ENCODE results near the gene CREB3L1. TPM values are rescaled to one million over a fixed set of nuclear protein-coding genes. Genes with fewer than 3 reads are reported as not detected.

The CREB3L1 gene
- total RNA-seq, 1 donor from 2014 or later: 2.4 TPM

- peak; percentile 94 for TF ChIP-seq CTCF (conservative IDR thresholded peaks at IDR 0.05; ENCODE audit: low read depth, low read length)
- no peak overlapping the region for H3K4me3 ChIP-seq (ENCODE audit: low read depth, low read length)
- no peak for DNase-seq (ENCODE audit: low read depth)
These were observed 37.7 kb downstream of the CREB3L1 start for GRCh38 chr11:46315033-46315738.

GRCh38 chr11:46315783-46316563 is 38.5 kb downstream of the CREB3L1 start:
- H3K4me3 ChIP-seq (ENCODE audit: low read depth, low read length): no peak overlapping the region
- no peak for TF ChIP-seq CTCF (conservative IDR thresholded peaks at IDR 0.05; ENCODE audit: low read depth, low read length)
- DNase-seq (ENCODE audit: low read depth): no peak

- no peak for DNase-seq (ENCODE audit: low read depth)
- TF ChIP-seq CTCF (conservative IDR thresholded peaks at IDR 0.05; ENCODE audit: low read depth, low read length): no peak
These were observed 41.6 kb downstream of the CREB3L1 start for GRCh38 chr11:46319074-46319453.

GRCh38 chr11:46321757-46322156 is 44.3 kb downstream of the CREB3L1 start:
- DNase-seq (ENCODE audit: low read depth): no peak
- no peak overlapping the region for H3K4me3 ChIP-seq (ENCODE audit: low read depth, low read length)
- TF ChIP-seq CTCF (conservative IDR thresholded peaks at IDR 0.05; ENCODE audit: low read depth, low read length): no peak

More at GRCh38 chr11:46319074-46319453, 41.6 kb downstream of the CREB3L1 start:
- H3K4me3 ChIP-seq (ENCODE audit: low read depth, low read length): no peak overlapping the region

- H3K4me3 ChIP-seq (ENCODE audit: low read depth, low read length): no peak overlapping the region
- peak; percentile 33 for TF ChIP-seq CTCF (conservative IDR thresholded peaks at IDR 0.05; ENCODE audit: low read depth, low read length)
- DNase-seq (ENCODE audit: low read depth): no peak
These were observed 45.3 kb downstream of the CREB3L1 start for GRCh38 chr11:46322759-46323158.

- no peak for TF ChIP-seq CTCF (conservative IDR thresholded peaks at IDR 0.05; ENCODE audit: low read depth, low read length)
- DNase-seq (ENCODE audit: low read depth): no peak
- H3K4me3 ChIP-seq (ENCODE audit: low read depth, low read length): no peak overlapping the region
These were observed 49.5 kb downstream of the CREB3L1 start for GRCh38 chr11:46326813-46327416.

Data from epithelial cell of proximal tubule (primary cell).